H9 (cell line): Measurements from ENCODE around the gene RSPO1. TPM values are rescaled to one million over a fixed set of nuclear protein-coding genes. Genes with fewer than 3 reads are reported as not detected.

Experiments used
- DNase-seq: peaks from one replicate; pipeline ENCODE4 v3.0.0-alpha.2; 2017
- H2AFZ ChIP-seq: one replicate; pipeline ENCODE4 v1.6.1; 2013; ENCODE audit warnings: mild to moderate bottlenecking, low read length, control low read depth, moderate library complexity
- H2AK5ac ChIP-seq: 2 replicates; pipeline ENCODE4 v1.6.1; 2013; ENCODE audit warnings: low read length, control low read depth, mixed read lengths; ENCODE audit not compliant: insufficient read length
- H2BK120ac ChIP-seq: one replicate; pipeline ENCODE4 v1.6.1; 2013; ENCODE audit warnings: low read depth, mild to moderate bottlenecking, low read length, control low read depth, inconsistent platforms; ENCODE audit not compliant: poor library complexity, severe bottlenecking
- H2BK12ac ChIP-seq: 2 replicates; pipeline ENCODE4 v1.6.1; 2013; ENCODE audit warnings: low read length, control low read depth, mixed read lengths, low read depth; ENCODE audit not compliant: insufficient read length
- H2BK15ac ChIP-seq: 2 replicates; pipeline ENCODE4 v1.6.1; 2013; ENCODE audit warnings: low read depth, low read length, control low read depth
- H2BK20ac ChIP-seq: one replicate; pipeline ENCODE4 v1.6.1; 2013; ENCODE audit warnings: low read depth, mild to moderate bottlenecking, low read length, control low read depth, inconsistent platforms; ENCODE audit not compliant: poor library complexity, severe bottlenecking
- H2BK5ac ChIP-seq: 2 replicates; pipeline ENCODE4 v1.6.1; 2013; ENCODE audit warnings: low read length, control low read depth, mixed read lengths; ENCODE audit not compliant: insufficient read length
- H3K14ac ChIP-seq: 2 replicates; pipeline ENCODE4 v1.6.1; 2013; ENCODE audit warnings: low read length, control low read depth; ENCODE audit not compliant: insufficient read depth
- H3K18ac ChIP-seq: 2 replicates; pipeline ENCODE4 v1.6.1; 2013; ENCODE audit warnings: low read depth, mild to moderate bottlenecking, mixed read lengths, low read length, control low read depth; ENCODE audit not compliant: insufficient read length
- H3K23ac ChIP-seq: 2 replicates; pipeline ENCODE4 v1.6.1; 2013; ENCODE audit warnings: low read length, control low read depth, mixed read lengths, low read depth; ENCODE audit not compliant: insufficient read length
- H3K23me2 ChIP-seq: 2 replicates; pipeline ENCODE4 v1.6.1; 2013; ENCODE audit warnings: low read depth, mild to moderate bottlenecking, mixed read lengths, low read length, control low read depth; ENCODE audit not compliant: insufficient read length, poor library complexity, severe bottlenecking
- H3K27ac ChIP-seq: 2 replicates; pipeline ENCODE4 v1.5.1; 2013; ENCODE audit warnings: low read length, control low read depth, mixed read lengths, low read depth; ENCODE audit not compliant: insufficient read length
- H3K27me3 ChIP-seq: 2 replicates; pipeline ENCODE4 v1.6.1; 2013; ENCODE audit warnings: low read length, control low read depth, inconsistent platforms; ENCODE audit not compliant: insufficient read depth
- H3K4ac ChIP-seq: 2 replicates; pipeline ENCODE4 v1.6.1; 2013; ENCODE audit warnings: low read depth, mild to moderate bottlenecking, control low read depth, inconsistent platforms, low read length, moderate library complexity
- H3K4me1 ChIP-seq: 2 replicates; pipeline ENCODE4 v1.6.1; 2013; ENCODE audit warnings: low read length, control low read depth, inconsistent platforms; ENCODE audit not compliant: insufficient read depth
- H3K4me2 ChIP-seq: 2 replicates; pipeline ENCODE4 v1.6.1; 2013; ENCODE audit warnings: low read length, control low read depth, mixed read lengths; ENCODE audit not compliant: insufficient read length, insufficient read depth
- H3K56ac ChIP-seq: 2 replicates; pipeline ENCODE4 v1.6.1; 2013; ENCODE audit warnings: low read depth, mild to moderate bottlenecking, mixed read lengths, low read length, control low read depth; ENCODE audit not compliant: insufficient read length
- H3K79me1 ChIP-seq: 2 replicates; pipeline ENCODE4 v1.6.1; 2013; ENCODE audit warnings: low read depth, mild to moderate bottlenecking, moderate library complexity, low read length, control low read depth, inconsistent platforms; ENCODE audit not compliant: insufficient read depth, poor library complexity, severe bottlenecking
- H3K79me2 ChIP-seq: 2 replicates; pipeline ENCODE4 v1.6.1; 2013; ENCODE audit warnings: low read length, control low read depth, inconsistent platforms; ENCODE audit not compliant: insufficient read depth
- H3K9ac ChIP-seq: 2 replicates; pipeline ENCODE4 v1.6.1; 2013; ENCODE audit warnings: low read length, control low read depth, mixed read lengths; ENCODE audit not compliant: insufficient read length; ENCODE audit errors: extremely low read depth
- H3K9me3 ChIP-seq: one replicate; pipeline ENCODE4 v1.6.1; 2013; ENCODE audit warnings: low read depth, low read length, inconsistent platforms; ENCODE audit not compliant: control insufficient read depth
- H3T11ph ChIP-seq: one replicate; pipeline ENCODE4 v1.6.1; 2013; ENCODE audit warnings: mild to moderate bottlenecking, low read length, control low read depth, inconsistent platforms
- H4K20me1 ChIP-seq: one replicate; pipeline ENCODE4 v1.6.1; 2013; ENCODE audit not compliant: control insufficient read depth, insufficient read length, insufficient read depth
- H4K5ac ChIP-seq: 2 replicates; pipeline ENCODE4 v1.6.1; 2013; ENCODE audit warnings: low read depth, mild to moderate bottlenecking, mixed read lengths, low read length, control low read depth; ENCODE audit not compliant: insufficient read length
- H4K8ac ChIP-seq: replicated peaks from 2 replicates; pipeline ENCODE4 v1.6.1; 2013; ENCODE audit warnings: low read length, control low read depth, mixed read lengths, low read depth; ENCODE audit not compliant: insufficient read length
- H4K91ac ChIP-seq: 2 replicates; pipeline ENCODE4 v1.6.1; 2013; ENCODE audit warnings: low read depth, mild to moderate bottlenecking, moderate library complexity, mixed read lengths, low read length, control low read depth; ENCODE audit not compliant: insufficient read length
- H3K27ac Mint-ChIP-seq, 3 experiments: 2 replicates in 2 of 3; 3 replicates in 1 of 3; pipeline ENCODE4 v1.8.0; 2020 to 2021; ENCODE audit warnings: mixed read lengths in 3 of 3, mild to moderate bottlenecking in 1 of 3, moderate library complexity in 1 of 3
- H3K27me3 Mint-ChIP-seq: 2 replicates; pipeline ENCODE4 v1.8.0; 2021; ENCODE audit warnings: low read depth, mild to moderate bottlenecking, moderate library complexity, mixed read lengths
- H3K36me3 Mint-ChIP-seq, 3 experiments: 2 replicates in 2 of 3; 3 replicates in 1 of 3; pipeline ENCODE4 v1.8.0; 2020 to 2021; ENCODE audit warnings: low read depth in 3 of 3, mixed read lengths in 3 of 3; ENCODE audit not compliant: insufficient read depth in 1 of 3
- H3K4me1 Mint-ChIP-seq, 2 experiments: 2 replicates each; pipeline ENCODE4 v1.8.0; 2020; ENCODE audit warnings: mixed read lengths in 2 of 2
- H3K4me3 Mint-ChIP-seq, 2 experiments: 2 replicates in 1 of 2; 3 replicates in 1 of 2; pipeline ENCODE4 v1.8.0; 2020 to 2021; ENCODE audit warnings: mild to moderate bottlenecking in 2 of 2, mixed read lengths in 2 of 2, moderate library complexity in 1 of 2
- H3K9me3 Mint-ChIP-seq, 2 experiments: 2 replicates in 1 of 2; 3 replicates in 1 of 2; pipeline ENCODE4 v1.8.0; 2020; ENCODE audit warnings: mild to moderate bottlenecking in 2 of 2, mixed read lengths in 2 of 2, moderate library complexity in 1 of 2
- WGBS: extraction: QIAGEN DNeasy Blood & Tissue Kit; methylation state at CpG from one replicate; pipeline ENCODE4 v1.1.7; 2013; ENCODE audit warnings: missing lambda C conversion rate, low lambda C conversion rate, mixed read lengths; ENCODE audit not compliant: insufficient read length; ENCODE audit errors: extremely low coverage; 5-methylcytosine and 5-hydroxymethylcytosine counted together
- total RNA-seq: library from RNA; stranded (reverse); gene quantifications from 2 replicates; pipeline ENCODE4 v1.2.1, GENCODE V29; 2021
- TF ChIP-seq, protein P1 (sequence below): fragments of 200-600 bp; sonication (generic); conservative IDR thresholded peaks from 3 replicates; pipeline ENCODE4 v1.8.0; 2021; ENCODE audit warnings: antibody characterized with exemption, mild to moderate bottlenecking

RSPO1 gene
- total RNA-seq, 1 experiment from 2014 or later, result 0.35 TPM

DNA sequence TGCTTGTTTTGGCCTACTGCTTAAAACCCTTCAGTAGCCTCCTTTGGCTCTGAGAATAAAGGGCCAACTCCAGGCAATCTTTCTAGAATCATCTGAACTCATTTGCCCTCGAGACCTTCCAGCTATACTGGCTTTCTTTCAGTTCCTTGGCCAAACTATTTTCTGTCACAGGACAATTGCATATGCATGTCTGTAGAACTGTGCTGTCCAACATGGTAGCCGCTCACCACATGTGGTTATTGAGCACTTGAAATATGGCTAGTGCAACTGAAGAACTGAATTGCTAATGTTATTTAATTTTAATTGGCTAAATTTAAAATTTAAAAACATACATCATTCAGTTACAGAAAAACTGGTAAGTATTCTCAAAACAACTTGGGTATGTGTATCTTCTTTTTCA, 24.7 kb downstream of the RSPO1 start:
- WGBS, result no CpG with 5 or more reads among the region's 2 CpGs

More for the DNA sequence above, 24.7 kb downstream of the RSPO1 start:
- Histone ChIP-seq H2AFZ (no peak overlapping the region), H4K5ac (no peak overlapping the region), H4K91ac (no peak overlapping the region), H2BK12ac (no peak overlapping the region), H2BK5ac (no peak overlapping the region), H3K79me1 (no peaks in the 10 kb centered on the region), H3K23ac (no peak overlapping the region), H2BK120ac (no peak overlapping the region), H3K18ac (no peak overlapping the region), H3K14ac (no peak overlapping the region), H3K4ac (no peak overlapping the region), H4K8ac (no peak overlapping the region), H2BK15ac (no peak overlapping the region), H2AK5ac (no peak overlapping the region), H3K79me2 (no peaks in the 10 kb centered on the region), H2BK20ac (no peak overlapping the region), H3K56ac (no peak overlapping the region), H3K27me3 (peaks cover 3% of the 10 kb centered on the region; the same call in 1 of the 2 replicates), H3T11ph (no peak overlapping the region), H3K4me1 (no peaks in the 10 kb centered on the region), H3K9me3 (no peaks in the 10 kb centered on the region), H3K9ac (no peak overlapping the region), H3K4me2 (no peak overlapping the region), H3K23me2 (no peaks in the 10 kb centered on the region), H3K27ac (no peak overlapping the region), H4K20me1 (no peaks in the 10 kb centered on the region)
- no peak for DNase-seq
- Mint-ChIP-seq H3K36me3 (no peaks in the 10 kb centered on the region), H3K4me1 (0 out of 4 replicates have a peak, but pooled peaks cover 0 to under 1% of the 10 kb centered on the region in 2 experiments), H3K27ac (no peak overlapping the region), H3K27me3 (peaks cover 36% of the 10 kb centered on the region), H3K4me3 (no peak overlapping the region), H3K9me3 (no peaks in the 10 kb centered on the region)
- TF ChIP-seq, protein P1, sequence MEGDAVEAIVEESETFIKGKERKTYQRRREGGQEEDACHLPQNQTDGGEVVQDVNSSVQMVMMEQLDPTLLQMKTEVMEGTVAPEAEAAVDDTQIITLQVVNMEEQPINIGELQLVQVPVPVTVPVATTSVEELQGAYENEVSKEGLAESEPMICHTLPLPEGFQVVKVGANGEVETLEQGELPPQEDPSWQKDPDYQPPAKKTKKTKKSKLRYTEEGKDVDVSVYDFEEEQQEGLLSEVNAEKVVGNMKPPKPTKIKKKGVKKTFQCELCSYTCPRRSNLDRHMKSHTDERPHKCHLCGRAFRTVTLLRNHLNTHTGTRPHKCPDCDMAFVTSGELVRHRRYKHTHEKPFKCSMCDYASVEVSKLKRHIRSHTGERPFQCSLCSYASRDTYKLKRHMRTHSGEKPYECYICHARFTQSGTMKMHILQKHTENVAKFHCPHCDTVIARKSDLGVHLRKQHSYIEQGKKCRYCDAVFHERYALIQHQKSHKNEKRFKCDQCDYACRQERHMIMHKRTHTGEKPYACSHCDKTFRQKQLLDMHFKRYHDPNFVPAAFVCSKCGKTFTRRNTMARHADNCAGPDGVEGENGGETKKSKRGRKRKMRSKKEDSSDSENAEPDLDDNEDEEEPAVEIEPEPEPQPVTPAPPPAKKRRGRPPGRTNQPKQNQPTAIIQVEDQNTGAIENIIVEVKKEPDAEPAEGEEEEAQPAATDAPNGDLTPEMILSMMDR, result no peak
